ENCODE measurements around the gene FAM228B.

Gene FAM228B

DNA sequence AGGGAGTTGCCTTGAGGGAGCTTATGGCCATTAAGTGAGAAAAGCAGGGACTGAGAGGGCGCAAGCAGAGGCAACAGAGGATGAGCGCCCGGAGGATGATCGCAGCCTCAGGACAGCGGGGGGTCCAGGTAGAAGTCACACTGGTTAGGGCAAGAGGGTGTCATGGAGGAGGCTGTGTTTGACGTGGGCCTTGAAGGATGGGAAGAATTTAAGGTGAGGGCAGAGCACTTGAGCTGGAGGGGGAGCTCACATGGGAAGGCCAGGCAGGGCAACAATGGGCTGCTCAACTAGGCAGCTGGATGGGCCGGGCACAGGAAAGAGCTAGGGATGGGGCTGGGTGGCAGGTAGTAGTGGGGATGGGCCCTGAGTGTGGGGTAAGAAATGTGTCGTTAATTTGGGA, 83.4 kb downstream of the FAM228B start:
- DNase-seq = no peak

DNA sequence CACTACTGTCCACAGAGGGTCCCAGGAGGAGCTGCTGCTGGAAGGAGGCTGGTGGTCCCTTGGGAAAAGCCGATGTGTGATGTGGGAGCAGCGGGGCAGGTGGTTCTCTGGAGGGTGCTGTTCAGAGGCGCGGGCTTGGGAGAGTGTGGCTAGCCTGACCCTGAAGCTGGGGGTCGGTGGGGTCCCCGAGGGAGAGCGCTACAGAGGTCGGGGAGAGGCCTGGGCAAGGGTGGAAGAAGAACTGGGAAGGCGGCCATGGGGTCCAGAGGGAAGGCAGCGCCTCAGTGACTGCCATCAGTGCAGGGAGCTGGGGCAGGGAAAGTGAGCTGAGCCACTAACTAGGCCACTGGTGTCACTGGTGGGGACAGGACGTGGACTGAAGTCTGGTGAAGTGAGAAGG, 84.1 kb downstream of the FAM228B start:
- DNase-seq = no peak

DNA sequence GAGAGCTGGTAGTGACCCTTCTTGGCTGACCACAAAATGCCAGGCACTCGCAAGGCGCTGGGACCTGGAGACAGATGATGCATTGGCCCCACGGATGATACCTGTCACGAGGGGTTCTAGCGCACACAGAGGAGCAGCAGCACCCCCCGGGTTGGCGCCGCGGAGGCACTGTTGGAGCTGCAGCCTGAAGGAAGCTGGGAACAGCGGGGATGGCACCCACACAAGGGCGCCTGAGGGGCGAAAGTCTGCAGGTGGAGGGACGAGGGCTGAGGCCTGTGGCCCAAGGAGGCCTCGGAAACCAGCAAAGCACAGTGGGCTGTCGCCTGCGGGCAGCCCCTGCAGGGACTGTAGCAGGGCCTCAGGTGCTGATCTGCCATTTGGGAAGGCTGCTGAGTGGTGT, 85.2 kb downstream of the FAM228B start:
- DNase-seq = no peak

- DNase-seq = no peak
Observed at GRCh38 chr2:24209389-24210105, 86.3 kb downstream of the FAM228B start.

GRCh38 chr2:24210106-24210455, 86.8 kb downstream of the FAM228B start:
- no peak for DNase-seq

GRCh38 chr2:24210723-24211122, 87.5 kb downstream of the FAM228B start:
- DNase-seq = no peak

GRCh38 chr2:24211408-24211807, 88.1 kb downstream of the FAM228B start:
- no peak for DNase-seq

DNA sequence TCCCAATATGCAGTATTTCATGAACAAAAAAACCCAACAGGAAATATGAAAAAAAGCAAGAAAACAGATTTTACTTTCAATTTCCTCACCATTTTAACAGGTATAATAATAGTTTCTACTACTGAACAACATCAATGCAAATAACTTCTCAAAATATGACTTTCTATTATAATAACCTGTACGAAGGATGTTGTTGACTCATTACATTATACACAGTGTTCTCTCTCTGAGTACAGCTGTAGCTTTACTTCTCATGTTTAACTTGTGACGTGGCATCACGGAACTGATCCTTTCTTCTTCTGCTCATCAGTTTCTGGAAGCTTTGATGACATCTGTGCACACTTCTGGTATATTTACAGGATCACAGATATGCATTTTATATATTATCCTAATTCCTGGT, 91.6 kb downstream of the FAM228B start:
- no peak for DNase-seq
